NK-92 (cell line): ENCODE data around the gene SRRT.
"Not testable (repeated sequence)": the region's sequence is repeated elsewhere in the genome, so short reads cannot be mapped to it uniquely, and the experiment has no call there.

Experiments used
- DNase-seq: peaks from one replicate; lab custom pipeline; 2025; ENCODE audit not compliant: unreplicated experiment; lab: John Stamatoyannopoulos, UW

Gene SRRT

GRCh38 chr7:100893318-100893895, 18.5 kb downstream of the SRRT start:
- no peak for DNase-seq

- DNase-seq, result no peak
Observed at GRCh38 chr7:100893910-100894721, 19.2 kb downstream of the SRRT start.

- no peak for DNase-seq
Observed at GRCh38 chr7:100894860-100895700, 20.2 kb downstream of the SRRT start.

- DNase-seq, result no peak
Observed at GRCh38 chr7:100895701-100895955, 20.7 kb downstream of the SRRT start, which contains the start of gene ACHE. Gene ACHE (minus strand): TSS chr7:100895888. CDS start chr7:100894232, 1,656 bp downstream.

GRCh38 chr7:100895956-100896731, 21.2 kb downstream of the SRRT start:
- DNase-seq, result no peak

GRCh38 chr7:100896732-100897608, 22.1 kb downstream of the SRRT start:
- DNase-seq, result no peak

- no peak for DNase-seq
Observed at GRCh38 chr7:100897772-100898454, 23.0 kb downstream of the SRRT start.

GRCh38 chr7:100899432-100899831, 24.5 kb downstream of the SRRT start:
- DNase-seq, result no peak

- no peak for DNase-seq
Observed at GRCh38 chr7:100900978-100901377, 26.1 kb downstream of the SRRT start.

- DNase-seq, result no peak
Observed at GRCh38 chr7:100901921-100902332, 27.0 kb downstream of the SRRT start.

GRCh38 chr7:100902638-100903037, 27.7 kb downstream of the SRRT start:
- DNase-seq, result no peak

GRCh38 chr7:100908512-100908911, 33.6 kb downstream of the SRRT start:
- DNase-seq, result no peak

- not testable (repeated sequence) for DNase-seq
Observed at GRCh38 chr7:100910443-100910842, 35.5 kb downstream of the SRRT start.

GRCh38 chr7:100911484-100911883, 36.6 kb downstream of the SRRT start:
- DNase-seq, result no peak

- no peak for DNase-seq
Observed at GRCh38 chr7:100914208-100914878, 39.4 kb downstream of the SRRT start.

GRCh38 chr7:100914879-100915447, 40.1 kb downstream of the SRRT start:
- no peak for DNase-seq

GRCh38 chr7:100919335-100919734, 44.4 kb downstream of the SRRT start:
- DNase-seq, result not testable (repeated sequence)

- not testable (repeated sequence) for DNase-seq
Observed at GRCh38 chr7:100919779-100920437, 45.0 kb downstream of the SRRT start.
